ENCODE data around the gene SAMSN1.

- TF ChIP-seq CTCF (IDR thresholded peaks at IDR 0.05) (no peak), MAX (IDR thresholded peaks at IDR 0.05; ENCODE audit: low read depth) (no peak), REST (IDR thresholded peaks at IDR 0.05; ENCODE audit: low read depth, low read length) (no peak), TAF1 (IDR thresholded peaks at IDR 0.05; ENCODE audit: borderline replicate concordance, low read depth, low read length) (no peak), SIN3A (IDR thresholded peaks at IDR 0.05; ENCODE audit: borderline replicate concordance, low read depth, low read length) (no peak), USF2 (IDR thresholded peaks at IDR 0.05; ENCODE audit: borderline replicate concordance, low read depth, low read length) (no peak), RFX5 (IDR thresholded peaks at IDR 0.05; ENCODE audit: low read length) (no peak), POLR2AphosphoS5 (IDR thresholded peaks at IDR 0.05; ENCODE audit: low read depth, low read length) (no peak), MXI1 (IDR thresholded peaks at IDR 0.05; ENCODE audit: low read depth, low read length) (no peak), CHD2 (IDR thresholded peaks at IDR 0.05; ENCODE audit: low read length, partially characterized antibody) (no peak), USF1 (IDR thresholded peaks at IDR 0.05; ENCODE audit: borderline replicate concordance, low read depth) (no peak), EP300 (IDR thresholded peaks at IDR 0.05; ENCODE audit: borderline replicate concordance in 1 of 2, low read depth in 1 of 2, low read length in 1 of 2) (no peak)
Observed at GRCh38 chr21:14595449-14595848, 49.3 kb upstream of the SAMSN1 start.

All from SK-N-SH (cell line).